ENCODE data around the gene FAM149B1.

FAM149B1 gene

GRCh38 chr10:73209705-73210104 is 41.8 kb downstream of the FAM149B1 start:
- TF ChIP-seq EZH2 (IDR thresholded peaks at IDR 0.05; ENCODE audit: borderline replicate concordance, low read length) (no peak), CTCF (IDR thresholded peaks at IDR 0.05; ENCODE audit: low read length) (no peak)
- Histone ChIP-seq H3K4me3 (ENCODE audit: low read depth, low read length, poor library complexity, severe bottlenecking) (no peak overlapping the region), H3K4me2 (ENCODE audit: low read length) (no peak overlapping the region), H3K79me2 (ENCODE audit: insufficient read depth, low read length) (no peaks in the 10 kb centered on the region), H3K27ac (ENCODE audit: low read depth, low read length, poor library complexity, severe bottlenecking) (no peak overlapping the region), H3K9me3 (ENCODE audit: low read length) (peaks cover 5% of the 10 kb centered on the region; the same call in 1 of the 2 replicates), H3F3A (ENCODE audit: insufficient read depth, low read length) (no peaks in the 10 kb centered on the region), H4K20me1 (ENCODE audit: insufficient read depth, low read length) (no peaks in the 10 kb centered on the region), H2AFZ (ENCODE audit: low read length) (no peak overlapping the region), H3K9me2 (ENCODE audit: low read depth, low read length) (no peaks in the 10 kb centered on the region), H3K27me3 (ENCODE audit: insufficient read depth, low read length) (no peaks in the 10 kb centered on the region), H3K4me1 (ENCODE audit: insufficient read depth, low read length, severe bottlenecking) (no peaks in the 10 kb centered on the region), H3K36me3 (ENCODE audit: insufficient read depth, low read length) (no peaks in the 10 kb centered on the region), H3K9ac (ENCODE audit: low read length) (no peak overlapping the region)

- H3F3A ChIP-seq (ENCODE audit: insufficient read depth, low read length) = no peaks in the 10 kb centered on the region
- H3K79me2 ChIP-seq (ENCODE audit: insufficient read depth, low read length) = no peaks in the 10 kb centered on the region
- peaks cover 5% of the 10 kb centered on the region; the same call in 1 of the 2 replicates for H3K9me3 ChIP-seq (ENCODE audit: low read length)
- no peak overlapping the region for H3K9ac ChIP-seq (ENCODE audit: low read length)
- H4K20me1 ChIP-seq (ENCODE audit: insufficient read depth, low read length) = no peaks in the 10 kb centered on the region
- no peak overlapping the region for H3K27ac ChIP-seq (ENCODE audit: low read depth, low read length, poor library complexity, severe bottlenecking)
- H3K27me3 ChIP-seq (ENCODE audit: insufficient read depth, low read length) = no peaks in the 10 kb centered on the region
- no peaks in the 10 kb centered on the region for H3K36me3 ChIP-seq (ENCODE audit: insufficient read depth, low read length)
- no peak overlapping the region for H2AFZ ChIP-seq (ENCODE audit: low read length)
- no peaks in the 10 kb centered on the region for H3K9me2 ChIP-seq (ENCODE audit: low read depth, low read length)
- H3K4me1 ChIP-seq (ENCODE audit: insufficient read depth, low read length, severe bottlenecking) = no peaks in the 10 kb centered on the region
- no peak overlapping the region for H3K4me2 ChIP-seq (ENCODE audit: low read length)
- no peak overlapping the region for H3K4me3 ChIP-seq (ENCODE audit: low read depth, low read length, poor library complexity, severe bottlenecking)
- no peak for TF ChIP-seq EZH2 (IDR thresholded peaks at IDR 0.05; ENCODE audit: borderline replicate concordance, low read length)
- no peak for TF ChIP-seq CTCF (IDR thresholded peaks at IDR 0.05; ENCODE audit: low read length)
Observed at GRCh38 chr10:73210395-73211105, 42.6 kb downstream of the FAM149B1 start.

GRCh38 chr10:73211106-73211811 is 43.3 kb downstream of the FAM149B1 start:
- H3K9me3 ChIP-seq (ENCODE audit: low read length) = peaks cover under 1% of the 10 kb centered on the region; the same call in 1 of the 2 replicates
- no peak overlapping the region for H3K4me3 ChIP-seq (ENCODE audit: low read depth, low read length, poor library complexity, severe bottlenecking)
- H3K4me1 ChIP-seq (ENCODE audit: insufficient read depth, low read length, severe bottlenecking) = no peaks in the 10 kb centered on the region
- no peaks in the 10 kb centered on the region for H3F3A ChIP-seq (ENCODE audit: insufficient read depth, low read length)
- TF ChIP-seq CTCF (IDR thresholded peaks at IDR 0.05; ENCODE audit: low read length) (no peak), EZH2 (IDR thresholded peaks at IDR 0.05; ENCODE audit: borderline replicate concordance, low read length) (no peak)
- H2AFZ ChIP-seq (ENCODE audit: low read length) = no peak overlapping the region
- no peaks in the 10 kb centered on the region for H3K27me3 ChIP-seq (ENCODE audit: insufficient read depth, low read length)
- peaks cover under 1% of the 10 kb centered on the region for H3K36me3 ChIP-seq (ENCODE audit: insufficient read depth, low read length)
- no peak overlapping the region for H3K4me2 ChIP-seq (ENCODE audit: low read length)
- H3K9ac ChIP-seq (ENCODE audit: low read length) = no peak overlapping the region
- no peaks in the 10 kb centered on the region for H3K9me2 ChIP-seq (ENCODE audit: low read depth, low read length)
- H3K79me2 ChIP-seq (ENCODE audit: insufficient read depth, low read length) = no peaks in the 10 kb centered on the region
- no peak overlapping the region for H3K27ac ChIP-seq (ENCODE audit: low read depth, low read length, poor library complexity, severe bottlenecking)
- no peaks in the 10 kb centered on the region for H4K20me1 ChIP-seq (ENCODE audit: insufficient read depth, low read length)
